Stimulated activated CD8-positive, alpha-beta memory T cell treated with anti-CD3 and anti-CD28 coated beads, Interleukin-12 subunit alpha, Interleukin-12 subunit beta, amount 100 ng/mL, for 24 hours (primary cell): ENCODE results near the gene SMARCB1.

ENCODE experiments used
- DNase-seq: peaks from one replicate; pipeline ENCODE4 v3.0.0-alpha.2; 2020; ENCODE audit errors: extremely low read depth

Gene SMARCB1

DNA sequence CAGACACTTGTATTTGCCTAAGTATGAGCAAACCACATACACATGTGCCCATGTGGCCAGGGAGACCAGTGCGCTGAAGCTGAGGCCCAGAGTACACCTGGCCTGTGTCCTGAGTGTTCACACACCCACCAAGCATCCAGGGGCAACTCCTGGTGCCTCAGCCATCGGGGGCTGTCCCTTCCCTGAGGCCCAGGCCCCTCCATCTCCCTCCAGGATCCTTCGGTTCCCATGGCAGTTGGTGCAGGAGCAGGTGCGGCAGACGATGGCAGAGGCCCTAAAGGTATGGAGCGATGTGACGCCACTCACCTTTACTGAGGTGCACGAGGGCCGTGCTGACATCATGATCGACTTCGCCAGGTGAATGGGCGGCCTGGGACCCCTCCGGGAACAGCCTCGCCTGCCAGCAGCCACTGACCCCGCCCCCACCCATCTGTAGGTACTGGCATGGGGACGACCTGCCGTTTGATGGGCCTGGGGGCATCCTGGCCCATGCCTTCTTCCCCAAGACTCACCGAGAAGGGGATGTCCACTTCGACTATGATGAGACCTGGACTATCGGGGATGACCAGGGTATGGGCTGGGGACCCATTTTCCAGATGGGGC is 6.5 kb upstream of the SMARCB1 start:
- DNase-seq = no peak

DNA sequence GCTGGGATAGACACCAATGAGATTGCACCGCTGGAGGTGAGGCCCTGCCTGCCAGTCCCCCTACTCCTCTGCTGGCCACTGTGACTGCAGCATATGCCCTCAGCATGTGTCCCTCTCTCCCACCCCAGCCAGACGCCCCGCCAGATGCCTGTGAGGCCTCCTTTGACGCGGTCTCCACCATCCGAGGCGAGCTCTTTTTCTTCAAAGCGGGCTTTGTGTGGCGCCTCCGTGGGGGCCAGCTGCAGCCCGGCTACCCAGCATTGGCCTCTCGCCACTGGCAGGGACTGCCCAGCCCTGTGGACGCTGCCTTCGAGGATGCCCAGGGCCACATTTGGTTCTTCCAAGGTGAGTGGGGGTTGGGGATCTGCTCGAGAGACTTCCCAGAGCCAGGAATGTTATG is 5.7 kb upstream of the SMARCB1 start:
- DNase-seq = no peak

DNA sequence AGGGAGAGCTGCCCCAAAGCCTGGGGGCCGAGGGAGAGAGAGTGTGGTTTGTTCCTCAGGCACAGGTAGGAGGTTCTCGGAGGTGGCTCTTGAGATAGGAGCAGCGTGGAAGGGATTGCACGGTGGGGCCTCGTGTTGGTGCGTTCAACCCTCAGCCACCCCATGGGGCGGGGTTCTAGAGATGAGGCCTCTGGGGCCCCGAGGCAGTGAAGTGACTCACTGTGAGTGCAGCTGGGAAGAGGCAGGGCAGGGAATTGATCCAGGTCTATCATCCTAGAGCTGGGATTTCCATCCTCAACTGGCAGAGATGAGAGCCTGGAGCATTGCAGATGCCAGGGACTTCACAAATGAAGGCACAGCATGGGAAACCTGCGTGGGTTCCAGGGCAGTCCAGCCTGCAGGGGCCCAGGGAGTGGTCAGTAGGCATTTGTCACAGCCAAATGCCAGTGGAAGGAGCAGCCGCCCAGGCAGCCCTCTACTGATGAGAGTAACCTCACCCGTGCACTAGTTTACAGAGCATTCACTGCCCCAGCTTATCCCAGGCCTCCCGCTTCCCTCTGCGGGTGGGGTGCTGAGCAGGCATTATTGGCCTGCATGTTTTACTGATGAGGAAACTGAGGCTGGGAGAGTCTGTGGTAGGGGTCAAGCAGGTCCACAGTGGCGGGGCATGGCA is 5.1 kb upstream of the SMARCB1 start:
- DNase-seq = no peak

DNA sequence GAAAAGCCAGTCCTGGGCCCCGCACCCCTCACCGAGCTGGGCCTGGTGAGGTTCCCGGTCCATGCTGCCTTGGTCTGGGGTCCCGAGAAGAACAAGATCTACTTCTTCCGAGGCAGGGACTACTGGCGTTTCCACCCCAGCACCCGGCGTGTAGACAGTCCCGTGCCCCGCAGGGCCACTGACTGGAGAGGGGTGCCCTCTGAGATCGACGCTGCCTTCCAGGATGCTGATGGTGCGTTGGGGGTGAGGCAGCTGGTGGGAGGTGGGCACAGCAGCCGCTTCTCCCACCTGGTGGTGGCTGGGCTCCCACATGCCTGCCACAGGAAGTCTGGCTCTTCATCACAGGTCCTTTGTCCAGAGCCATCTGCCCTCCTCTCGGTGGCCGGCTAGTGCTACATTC is 4.5 kb upstream of the SMARCB1 start:
- DNase-seq = no peak

DNA sequence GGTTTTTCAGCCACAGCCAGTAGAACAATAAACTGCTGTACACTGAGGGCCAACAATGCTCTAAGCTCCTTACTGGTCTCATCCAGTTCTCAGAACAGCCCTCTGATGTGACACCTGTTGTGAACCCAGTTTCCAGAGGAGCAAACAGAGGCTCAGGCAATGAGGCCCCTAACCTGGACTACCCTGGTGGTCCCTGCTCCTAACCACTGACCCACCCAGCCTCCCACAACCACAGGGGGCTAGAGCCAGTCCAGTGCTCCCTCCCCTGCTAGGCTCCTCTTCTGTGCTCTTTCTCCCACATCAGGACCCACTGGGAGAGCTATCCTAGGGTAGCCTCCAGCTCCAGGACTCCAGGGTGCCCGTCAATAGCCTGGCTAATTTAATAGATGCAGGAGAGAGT is 4.1 kb upstream of the SMARCB1 start:
- no peak for DNase-seq

DNA sequence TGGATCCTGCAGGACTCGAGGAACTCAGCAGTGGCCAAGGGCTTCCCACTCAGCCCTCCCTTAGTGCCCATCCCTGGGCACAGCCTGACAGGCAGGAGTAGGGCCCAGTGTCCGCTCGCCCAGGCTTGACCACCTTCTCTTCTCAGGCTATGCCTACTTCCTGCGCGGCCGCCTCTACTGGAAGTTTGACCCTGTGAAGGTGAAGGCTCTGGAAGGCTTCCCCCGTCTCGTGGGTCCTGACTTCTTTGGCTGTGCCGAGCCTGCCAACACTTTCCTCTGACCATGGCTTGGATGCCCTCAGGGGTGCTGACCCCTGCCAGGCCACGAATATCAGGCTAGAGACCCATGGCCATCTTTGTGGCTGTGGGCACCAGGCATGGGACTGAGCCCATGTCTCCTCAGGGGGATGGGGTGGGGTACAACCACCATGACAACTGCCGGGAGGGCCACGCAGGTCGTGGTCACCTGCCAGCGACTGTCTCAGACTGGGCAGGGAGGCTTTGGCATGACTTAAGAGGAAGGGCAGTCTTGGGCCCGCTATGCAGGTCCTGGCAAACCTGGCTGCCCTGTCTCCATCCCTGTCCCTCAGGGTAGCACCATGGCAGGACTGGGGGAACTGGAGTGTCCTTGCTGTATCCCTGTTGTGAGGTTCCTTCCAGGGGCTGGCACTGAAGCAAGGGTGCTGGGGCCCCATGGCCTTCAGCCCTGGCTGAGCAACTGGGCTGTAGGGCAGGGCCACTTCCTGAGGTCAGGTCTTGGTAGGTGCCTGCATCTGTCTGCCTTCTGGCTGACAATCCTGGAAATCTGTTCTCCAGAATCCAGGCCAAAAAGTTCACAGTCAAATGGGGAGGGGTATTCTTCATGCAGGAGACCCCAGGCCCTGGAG is 3.3 kb upstream of the SMARCB1 start:
- no peak for DNase-seq

DNA sequence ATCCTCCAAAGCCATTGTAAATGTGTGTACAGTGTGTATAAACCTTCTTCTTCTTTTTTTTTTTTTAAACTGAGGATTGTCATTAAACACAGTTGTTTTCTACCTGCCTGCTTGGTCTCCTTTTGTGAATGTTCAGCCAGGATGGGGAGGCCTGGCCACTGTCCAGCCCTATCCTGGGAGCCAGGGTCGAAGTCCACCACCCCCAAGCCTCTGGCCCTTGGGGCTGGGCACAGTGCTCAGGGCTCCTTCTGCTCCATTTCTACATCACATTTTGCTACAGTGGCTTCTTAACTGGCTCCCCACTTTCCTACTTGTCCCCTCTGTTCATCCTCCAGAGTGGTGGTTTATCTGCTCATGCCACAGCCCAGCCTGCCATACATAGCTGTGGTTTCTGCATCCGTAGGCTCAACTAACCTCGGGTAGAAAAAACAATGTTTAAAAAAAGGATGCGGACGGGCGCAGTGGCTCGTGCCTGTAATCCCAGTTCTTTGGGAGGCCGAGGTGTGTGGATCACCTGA is 2.5 kb upstream of the SMARCB1 start:
- no peak for DNase-seq

DNA sequence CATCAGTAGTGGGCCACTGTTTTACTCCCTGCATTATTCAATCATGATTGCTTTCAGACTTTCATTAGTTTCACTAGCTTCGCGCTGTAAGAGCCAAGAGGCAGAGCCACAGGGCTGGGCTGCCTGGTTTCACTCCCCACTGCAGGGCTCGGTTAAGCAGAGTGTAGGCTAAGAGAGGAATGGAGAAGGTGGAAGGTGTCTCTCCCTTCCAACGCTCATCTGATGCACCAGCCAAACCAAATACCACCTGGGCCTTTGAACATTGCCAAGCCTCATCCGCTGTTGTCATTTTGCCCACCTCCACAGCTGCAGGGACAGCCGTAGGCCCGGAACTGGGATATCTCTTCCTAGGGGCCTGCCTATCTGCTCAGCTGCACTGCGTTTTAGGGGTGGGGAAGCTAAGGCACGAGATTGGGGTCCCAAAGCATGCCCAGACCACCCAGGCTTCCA is 480 bp upstream of the SMARCB1 start:
- no peak for DNase-seq

DNA sequence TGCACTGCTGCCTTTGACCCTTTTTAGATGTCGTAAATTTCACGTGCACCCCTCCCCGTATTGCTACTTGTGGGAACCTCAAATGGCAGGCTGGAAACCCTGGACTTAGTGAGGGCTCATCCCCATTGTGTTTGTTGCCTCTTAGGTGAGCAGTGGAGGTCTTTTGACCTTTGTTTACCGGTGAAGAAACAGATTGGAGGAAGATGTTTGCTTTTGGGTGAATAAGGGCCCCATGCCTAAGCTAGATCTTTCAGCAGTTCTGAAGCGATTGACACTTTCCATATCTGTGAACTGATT is 782 bp downstream of the SMARCB1 start:
- no peak for DNase-seq

DNA sequence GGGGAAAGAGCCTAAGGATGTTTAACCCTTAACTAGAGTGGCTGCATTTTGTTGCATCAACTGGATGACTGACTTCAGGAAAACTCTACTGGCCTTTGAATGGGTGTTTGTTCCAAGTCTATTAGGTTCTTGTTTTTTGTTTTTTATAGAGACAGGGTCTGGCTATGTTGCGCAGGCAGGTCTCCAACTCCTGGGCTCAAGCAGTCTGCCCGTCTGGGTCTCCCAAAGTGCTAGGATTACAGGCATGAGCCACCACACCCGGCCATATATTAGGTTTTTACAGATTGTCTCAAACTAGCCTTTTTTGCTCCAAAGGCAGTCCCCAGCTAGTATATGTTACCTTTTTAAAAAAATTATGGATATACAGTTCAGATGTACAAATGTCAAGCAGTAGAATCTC is 1.1 kb downstream of the SMARCB1 start:
- DNase-seq = no peak

DNA sequence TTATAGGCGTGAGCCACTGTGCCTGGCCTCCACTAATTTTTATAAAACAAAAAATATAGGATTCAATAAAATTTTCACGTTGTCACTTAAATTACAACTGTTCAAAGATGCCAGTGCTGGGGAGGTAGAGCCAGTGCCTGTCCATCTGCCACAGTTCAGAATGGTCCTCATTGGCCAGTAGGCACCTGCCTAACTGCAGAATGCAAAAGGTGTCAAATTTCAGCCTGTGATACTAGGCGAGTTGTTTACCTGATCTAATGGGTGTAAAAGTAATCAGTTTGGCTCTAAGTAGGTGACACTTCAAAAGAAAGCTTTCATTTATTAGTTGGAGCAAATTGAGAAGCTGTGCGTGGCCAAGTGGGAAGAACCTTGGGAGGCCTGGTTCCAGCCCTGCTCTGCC is 2.4 kb downstream of the SMARCB1 start:
- no peak for DNase-seq

DNA sequence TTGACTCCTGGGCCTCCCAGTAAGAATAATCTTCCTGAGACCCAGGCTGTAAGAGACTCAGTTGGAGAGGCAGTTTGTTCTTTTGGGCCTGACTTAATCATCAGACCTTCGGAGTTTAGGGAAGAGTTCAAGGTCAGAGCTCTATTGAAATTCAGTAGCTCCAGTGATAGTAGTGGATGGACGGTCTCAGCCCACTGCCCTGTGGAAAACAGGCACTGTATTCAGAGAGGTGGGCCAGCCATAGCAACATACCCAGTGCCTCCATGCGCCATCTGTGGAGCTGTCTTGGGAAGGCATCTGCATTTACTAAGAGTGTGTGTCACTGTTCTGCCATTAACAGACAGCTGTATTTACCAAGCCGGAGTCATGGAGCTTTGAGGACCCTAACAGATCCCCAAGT is 2.9 kb downstream of the SMARCB1 start:
- DNase-seq = no peak

DNA sequence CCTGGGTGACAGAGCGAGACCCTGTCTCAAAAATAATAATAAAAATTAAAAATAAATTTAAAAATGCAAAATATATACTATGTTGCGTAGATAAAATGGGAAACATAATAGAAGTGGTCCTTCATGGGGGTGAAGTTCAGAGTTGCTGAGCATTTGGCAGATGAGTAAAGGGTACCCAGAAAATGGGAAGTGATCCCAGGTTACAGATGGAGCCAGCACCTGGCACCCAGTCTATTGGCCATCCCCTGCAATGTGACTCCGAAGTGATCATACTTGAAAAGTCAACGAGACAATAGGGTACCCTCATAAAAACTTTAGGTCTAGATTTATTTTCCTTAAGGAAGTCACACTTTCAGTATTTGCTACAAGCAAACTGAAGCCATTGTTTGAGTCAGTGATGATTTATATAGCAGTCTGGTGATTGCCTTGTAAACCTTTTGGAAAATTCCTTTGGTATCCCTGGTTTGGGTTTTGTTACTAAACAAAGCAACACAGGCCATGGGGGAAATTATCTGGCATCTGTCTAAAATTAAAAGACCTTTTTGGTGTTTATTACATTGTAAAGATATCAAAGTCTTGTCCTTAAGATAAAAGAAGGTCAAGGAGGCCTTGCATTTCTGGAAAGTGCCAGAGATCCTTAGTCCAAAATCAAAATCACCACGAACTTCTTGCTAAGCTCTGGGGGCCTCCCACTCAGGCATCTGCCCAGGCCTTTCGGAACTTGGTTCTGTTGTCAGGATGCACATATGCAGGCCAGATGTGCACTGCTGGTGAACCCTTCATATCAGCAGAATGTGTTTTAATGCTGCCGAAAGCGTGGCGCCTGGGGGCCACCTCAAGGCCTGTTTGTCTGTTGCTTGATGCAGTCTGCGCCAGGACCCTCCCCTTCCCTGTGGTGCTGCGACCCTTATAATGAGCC is 4.3 kb downstream of the SMARCB1 start:
- DNase-seq = no peak

DNA sequence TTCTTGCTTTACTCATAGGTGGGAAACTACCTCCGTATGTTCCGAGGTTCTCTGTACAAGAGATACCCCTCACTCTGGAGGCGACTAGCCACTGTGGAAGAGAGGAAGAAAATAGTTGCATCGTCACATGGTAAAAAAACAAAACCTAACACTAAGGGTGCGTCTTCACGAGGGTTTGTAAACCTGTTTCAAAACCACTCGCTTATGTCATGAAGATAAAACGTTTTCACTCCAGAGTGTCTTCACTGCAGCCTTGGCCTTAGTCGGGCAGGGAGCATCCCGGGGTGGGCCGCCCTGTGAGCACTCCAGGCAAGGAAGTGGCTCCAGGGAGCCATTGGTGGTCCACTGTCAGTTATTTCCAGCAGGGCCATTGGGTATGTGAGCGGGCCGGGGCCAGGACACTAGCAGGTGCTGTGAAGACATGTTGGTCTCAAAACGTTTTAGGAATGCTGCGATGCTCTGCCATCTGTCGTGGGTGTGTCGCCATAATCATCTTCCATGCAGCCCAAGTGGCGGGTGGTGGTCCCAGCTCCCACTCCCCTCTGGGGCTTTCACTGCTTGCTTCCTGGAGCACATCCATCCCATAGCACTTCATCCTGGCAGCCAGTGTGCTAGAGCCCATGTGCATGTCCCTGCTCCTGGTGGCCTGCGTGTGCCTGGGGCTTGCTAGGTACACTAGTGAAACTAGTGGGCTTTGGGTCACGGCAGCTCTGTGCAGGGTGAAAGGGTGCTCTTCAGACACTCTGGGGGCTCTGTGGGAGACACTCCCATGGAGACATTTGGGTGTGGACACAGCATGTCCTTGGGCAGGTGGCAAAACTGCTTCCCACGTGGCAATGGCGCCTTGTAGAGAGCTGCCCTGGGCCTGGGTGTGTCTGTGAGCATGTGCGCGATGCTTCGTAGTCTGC is 5.2 kb downstream of the SMARCB1 start:
- no peak for DNase-seq

DNA sequence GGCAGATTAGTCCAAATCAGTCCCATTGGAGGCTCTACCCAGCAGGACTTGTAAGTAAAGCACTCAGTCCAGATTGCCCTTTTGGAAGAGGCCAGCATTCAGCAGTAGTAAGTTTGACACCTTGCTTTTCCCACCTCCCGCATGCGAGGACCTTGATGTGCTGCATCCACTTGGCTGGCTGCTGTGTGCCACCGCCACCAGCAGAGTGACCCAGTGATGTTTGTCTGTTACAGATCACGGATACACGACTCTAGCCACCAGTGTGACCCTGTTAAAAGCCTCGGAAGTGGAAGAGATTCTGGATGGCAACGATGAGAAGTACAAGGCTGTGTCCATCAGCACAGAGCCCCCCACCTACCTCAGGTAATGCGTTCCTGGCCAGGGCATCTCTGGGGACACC is 6.6 kb downstream of the SMARCB1 start:
- DNase-seq = no peak

DNA sequence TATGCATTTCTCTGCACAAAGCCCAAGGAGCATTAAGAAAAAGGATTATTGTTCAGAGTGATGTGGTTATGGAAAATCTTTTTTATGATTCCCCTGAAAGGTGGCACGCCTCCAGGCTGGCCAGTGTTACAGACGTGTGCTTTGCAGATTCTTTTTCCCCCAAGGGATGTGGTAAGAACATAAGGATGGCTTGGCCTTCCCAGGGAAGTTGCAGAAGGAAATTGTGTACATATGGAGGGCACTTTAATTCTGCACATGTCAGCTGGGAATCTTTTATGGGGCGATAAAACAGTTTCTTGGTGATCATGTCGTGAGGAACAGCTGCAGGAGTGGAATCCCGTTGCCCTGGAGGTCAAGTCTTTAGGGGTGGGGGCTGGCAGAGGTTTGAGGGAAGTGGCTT is 9.7 kb downstream of the SMARCB1 start:
- no peak for DNase-seq

DNA sequence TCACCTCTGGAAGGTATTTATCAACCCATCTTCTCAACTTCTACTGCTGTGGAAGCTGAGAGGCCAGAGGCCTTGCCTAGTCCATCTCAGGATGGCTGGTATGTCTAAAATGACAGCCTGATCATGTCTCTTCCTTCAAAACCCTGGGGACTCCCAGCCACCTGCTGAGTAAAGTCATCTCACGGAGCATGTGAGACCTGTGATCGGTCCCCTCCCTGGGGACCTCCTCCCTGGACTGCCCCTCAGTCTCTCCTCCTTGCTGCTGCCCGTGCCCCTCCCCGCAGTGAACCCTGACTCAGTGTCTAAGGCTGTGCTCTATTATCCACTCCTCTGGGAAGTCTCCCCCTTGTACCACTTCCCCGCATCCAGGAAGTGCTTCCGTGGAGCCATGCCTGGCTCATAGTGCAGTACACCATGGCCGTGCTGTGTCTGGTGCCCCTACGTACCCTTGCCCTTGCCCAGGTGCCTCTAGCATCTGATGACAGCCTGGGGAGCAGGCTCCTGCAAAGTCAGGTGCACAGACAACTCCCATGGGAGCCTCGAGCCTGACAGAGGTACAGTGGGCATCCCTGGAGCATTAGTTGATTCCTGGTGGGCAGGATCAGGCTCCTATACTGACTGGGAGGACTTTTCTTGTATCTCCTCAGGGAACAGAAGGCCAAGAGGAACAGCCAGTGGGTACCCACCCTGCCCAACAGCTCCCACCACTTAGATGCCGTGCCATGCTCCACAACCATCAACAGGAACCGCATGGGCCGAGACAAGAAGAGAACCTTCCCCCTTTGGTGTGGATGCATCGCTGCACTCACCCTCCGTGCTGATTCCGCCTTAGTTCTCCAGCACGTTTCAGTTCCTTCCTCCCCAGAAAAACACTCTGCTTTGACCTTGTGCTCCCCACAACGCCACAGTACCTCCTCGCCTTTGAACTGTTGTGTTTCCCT is 13.8 kb downstream of the SMARCB1 start:
- no peak for DNase-seq

DNA sequence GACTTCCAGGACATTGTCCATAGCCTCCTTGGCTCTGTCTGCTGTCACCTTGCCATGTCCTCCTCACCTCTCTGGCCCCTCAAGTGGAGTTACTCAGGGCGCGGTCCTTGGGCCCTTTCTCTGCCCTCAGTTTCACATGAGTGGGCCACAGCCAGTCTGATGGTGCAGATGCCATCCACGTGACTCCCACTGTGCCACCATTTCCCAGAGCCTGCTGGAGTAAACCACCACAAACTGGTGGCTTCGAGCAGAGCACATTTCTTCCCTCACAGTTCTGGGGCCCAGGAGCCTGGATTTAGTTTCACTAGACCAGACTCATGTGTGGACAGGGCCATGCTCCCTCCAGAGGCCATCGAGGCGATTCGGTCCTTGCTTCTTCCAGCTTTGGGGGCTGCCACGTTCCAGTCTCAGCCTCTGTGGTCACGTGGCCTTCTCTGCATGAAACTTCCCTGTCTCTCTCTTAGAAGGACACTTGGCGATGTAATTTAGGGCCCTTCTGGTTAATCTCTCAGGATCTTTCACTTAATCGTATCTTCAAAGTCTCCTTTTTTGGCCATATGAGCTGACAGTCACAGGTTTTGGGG is 14.6 kb downstream of the SMARCB1 start:
- DNase-seq = no peak

DNA sequence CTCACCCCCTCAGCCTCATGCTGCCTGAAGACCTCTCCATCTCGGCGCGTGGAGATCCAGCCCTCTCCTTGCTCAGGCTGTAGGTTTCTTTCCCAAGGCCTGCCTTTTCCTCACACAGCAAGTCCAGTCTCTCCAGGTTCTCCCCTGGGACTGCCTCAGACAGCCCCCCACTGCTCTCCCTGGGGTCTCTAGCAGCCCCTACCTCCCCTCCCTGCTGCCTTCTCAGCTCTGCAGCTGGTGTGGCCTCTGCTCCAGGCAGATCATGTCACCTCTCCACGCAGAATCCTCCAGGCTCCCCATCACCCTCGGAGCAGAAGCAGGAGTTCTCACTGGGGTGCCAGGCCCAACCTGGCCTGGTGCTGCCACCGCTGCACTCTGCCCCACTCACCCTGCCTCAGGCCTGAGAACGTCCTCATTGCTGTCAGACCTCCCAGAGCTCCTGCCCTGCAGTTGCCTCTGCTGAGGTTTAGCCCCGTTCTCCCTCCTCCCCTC is 15.2 kb downstream of the SMARCB1 start:
- DNase-seq = no peak
